Peyer's patch (tissue), 4 donors: ENCODE results near the gene GP1BB.

Experiments
- POLR2A ChIP-seq, 2 donors: fragments of 450-650 bp; IDR thresholded peaks; one replicate each; pipeline ENCODE4 v1.5.1; 2017; ENCODE audit warnings: antibody characterized with exemption in 2 of 2, mild to moderate bottlenecking in 2 of 2, moderate library complexity in 2 of 2
- TF ChIP-seq, protein P1 (sequence below), 6 experiments: fragments of 450-650 bp in 4 of 6; fragments of 200-600 bp in 2 of 6; sonication (generic) in 1 of 6; IDR thresholded peaks; one replicate each; pipeline ENCODE4 v1.5.1; 2017 to 2019; ENCODE audit warnings: antibody characterized with exemption in 6 of 6, mild to moderate bottlenecking in 3 of 6, moderate library complexity in 1 of 6

- TF ChIP-seq, protein P1, sequence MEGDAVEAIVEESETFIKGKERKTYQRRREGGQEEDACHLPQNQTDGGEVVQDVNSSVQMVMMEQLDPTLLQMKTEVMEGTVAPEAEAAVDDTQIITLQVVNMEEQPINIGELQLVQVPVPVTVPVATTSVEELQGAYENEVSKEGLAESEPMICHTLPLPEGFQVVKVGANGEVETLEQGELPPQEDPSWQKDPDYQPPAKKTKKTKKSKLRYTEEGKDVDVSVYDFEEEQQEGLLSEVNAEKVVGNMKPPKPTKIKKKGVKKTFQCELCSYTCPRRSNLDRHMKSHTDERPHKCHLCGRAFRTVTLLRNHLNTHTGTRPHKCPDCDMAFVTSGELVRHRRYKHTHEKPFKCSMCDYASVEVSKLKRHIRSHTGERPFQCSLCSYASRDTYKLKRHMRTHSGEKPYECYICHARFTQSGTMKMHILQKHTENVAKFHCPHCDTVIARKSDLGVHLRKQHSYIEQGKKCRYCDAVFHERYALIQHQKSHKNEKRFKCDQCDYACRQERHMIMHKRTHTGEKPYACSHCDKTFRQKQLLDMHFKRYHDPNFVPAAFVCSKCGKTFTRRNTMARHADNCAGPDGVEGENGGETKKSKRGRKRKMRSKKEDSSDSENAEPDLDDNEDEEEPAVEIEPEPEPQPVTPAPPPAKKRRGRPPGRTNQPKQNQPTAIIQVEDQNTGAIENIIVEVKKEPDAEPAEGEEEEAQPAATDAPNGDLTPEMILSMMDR (IDR thresholded peaks at IDR 0.05) = no peak
- TF ChIP-seq POLR2A (IDR thresholded peaks at IDR 0.05) = no peak
Observed at GRCh38 chr22:19743651-19744050, 20.3 kb downstream of the GP1BB start.
